ENCODE results near the gene TMEM121. TPM values are rescaled to one million over a fixed set of nuclear protein-coding genes. Genes with fewer than 3 reads are reported as not detected.
A peak's percentile ranks its signal among the peaks of the same experiment; 100 is the strongest.

The TMEM121 gene
- total and polyA plus RNA-seq, 8 donors, result 2.4 to 5.4 (median 3.2) TPM

- Histone ChIP-seq H3K36me3 (no peaks in the 10 kb centered on the region), H3K27ac (no peak overlapping the region), H3K4me3 (peak overlapping the region in 1 of 2 donors; percentile 52), H3K9me3 (no peaks in the 10 kb centered on the region), H3K27me3 (peaks cover 16 to 63% of the 10 kb centered on the region in 2 donors), H3K4me1 (peaks cover 12 to 40% of the 10 kb centered on the region in 2 donors)
- intact Hi-C loops (cut with DNase I), result no loop called here
- DNase-seq (peak in 1 of 4 donors; percentile 80), ATAC-seq (no peak)
- no peak for TF ChIP-seq CTCF (IDR thresholded peaks at IDR 0.05)
These were observed 3.3 kb downstream of the TMEM121 start for GRCh38 chr14:105529569-105530284.

- intact Hi-C loops (cut with DNase I), result no loop called here
- peaks cover 12 to 40% of the 10 kb centered on the region in 2 donors for H3K4me1 ChIP-seq
- ATAC-seq (no peak), DNase-seq (no peak)
- no peaks in the 10 kb centered on the region for H3K36me3 ChIP-seq
- H3K9me3 ChIP-seq, result no peaks in the 10 kb centered on the region
- H3K27ac ChIP-seq, result no peak overlapping the region
- H3K4me3 ChIP-seq, result no peak overlapping the region
- H3K27me3 ChIP-seq, result peaks cover 16 to 60% of the 10 kb centered on the region in 2 donors
- no peak for TF ChIP-seq CTCF (IDR thresholded peaks at IDR 0.05)
These were observed 4.1 kb downstream of the TMEM121 start for GRCh38 chr14:105530285-105531087.

GRCh38 chr14:105531088-105531893 lies 4.9 kb downstream of the TMEM121 start:
- H3K4me3 ChIP-seq, result no peak overlapping the region
- intact Hi-C loops (cut with DNase I), result no loop called here
- no peaks in the 10 kb centered on the region for H3K9me3 ChIP-seq
- no peak for DNase-seq
- no peak overlapping the region for H3K27ac ChIP-seq
- H3K36me3 ChIP-seq, result no peaks in the 10 kb centered on the region
- no peak for ATAC-seq
- TF ChIP-seq CTCF (IDR thresholded peaks at IDR 0.05), result no peak
- peaks cover 12 to 36% of the 10 kb centered on the region in 2 donors for H3K4me1 ChIP-seq
- H3K27me3 ChIP-seq, result peaks cover 16 to 60% of the 10 kb centered on the region in 2 donors

- peaks cover 16 to 62% of the 10 kb centered on the region in 2 donors for H3K27me3 ChIP-seq
- H3K27ac ChIP-seq, result no peak overlapping the region
- no peaks in the 10 kb centered on the region for H3K36me3 ChIP-seq
- ATAC-seq (no peak), DNase-seq (no peak)
- intact Hi-C loops (cut with DNase I), result no loop called here
- peaks cover 8 to 31% of the 10 kb centered on the region in 2 donors for H3K4me1 ChIP-seq
- TF ChIP-seq CTCF (IDR thresholded peaks at IDR 0.05), result no peak
- no peak overlapping the region for H3K4me3 ChIP-seq
- no peaks in the 10 kb centered on the region for H3K9me3 ChIP-seq
These were observed 5.7 kb downstream of the TMEM121 start for GRCh38 chr14:105531894-105532623.
